ENCODE measurements around the gene LRSAM1. TPM values are rescaled to one million over a fixed set of nuclear protein-coding genes. Genes with fewer than 3 reads are reported as not detected.

Gene LRSAM1
- total RNA-seq, 2 donors from 2014 or later = 20.1 to 24.4 TPM

- ATAC-seq (no peak), DNase-seq (ENCODE audit: low spot score in 2 of 2) (no peak)
- Mint-ChIP-seq H3K27ac (peak overlapping the region in 1 of 2 donors; percentile 46), H3K36me3 (peaks cover 15 to 30% of the 10 kb centered on the region in 2 donors), H3K9me3 (peaks cover 0 to 14% of the 10 kb centered on the region in 2 donors)
Measured at GRCh38 chr9:127527560-127528268, 76.4 kb downstream of the LRSAM1 start.

GRCh38 chr9:127528422-127529251 is 77.3 kb downstream of the LRSAM1 start:
- H3K27ac Mint-ChIP-seq = peak overlapping the region in 1 of 2 donors; percentile 46
- no peak for ATAC-seq
- H3K9me3 Mint-ChIP-seq = peaks cover 0 to 11% of the 10 kb centered on the region in 2 donors
- DNase-seq (ENCODE audit: low spot score in 2 of 2) = no peak
- H3K36me3 Mint-ChIP-seq = peaks cover 15 to 23% of the 10 kb centered on the region in 2 donors

- no peak for ATAC-seq
- no peak for DNase-seq (ENCODE audit: low spot score in 2 of 2)
- Mint-ChIP-seq H3K9me3 (peaks cover 0 to 11% of the 10 kb centered on the region in 2 donors), H3K36me3 (peaks cover 14 to 19% of the 10 kb centered on the region in 2 donors), H3K27ac (no peak overlapping the region)
Measured at GRCh38 chr9:127529671-127530070, 78.4 kb downstream of the LRSAM1 start.

- peaks cover 0 to 4% of the 10 kb centered on the region in 2 donors for H3K9me3 Mint-ChIP-seq
- no peak overlapping the region for H3K27ac Mint-ChIP-seq
- H3K36me3 Mint-ChIP-seq = peaks cover 9 to 12% of the 10 kb centered on the region in 2 donors
- no peak for DNase-seq (ENCODE audit: low spot score in 2 of 2)
- no peak for ATAC-seq
Measured at GRCh38 chr9:127530206-127530941, 79.1 kb downstream of the LRSAM1 start.

GRCh38 chr9:127531676-127532075 is 80.4 kb downstream of the LRSAM1 start:
- no peak for ATAC-seq
- no peak overlapping the region for H3K27ac Mint-ChIP-seq
- no peak for DNase-seq (ENCODE audit: low spot score in 2 of 2)
- peaks cover under 1% of the 10 kb centered on the region in 2 donors for H3K36me3 Mint-ChIP-seq
- peaks cover 0 to under 1% of the 10 kb centered on the region in 2 donors for H3K9me3 Mint-ChIP-seq

- DNase-seq (ENCODE audit: low spot score in 2 of 2) = no peak
- H3K36me3 Mint-ChIP-seq = no peaks in the 10 kb centered on the region
- ATAC-seq = no peak
- H3K9me3 Mint-ChIP-seq = no peaks in the 10 kb centered on the region
- H3K27ac Mint-ChIP-seq = peak overlapping the region in 1 of 2 donors; percentile 15
Measured at GRCh38 chr9:127534250-127534906, 83.1 kb downstream of the LRSAM1 start.

- DNase-seq (ENCODE audit: low spot score in 2 of 2) = no peak
- ATAC-seq = no peak
- no peaks in the 10 kb centered on the region for H3K36me3 Mint-ChIP-seq
- peak overlapping the region in 1 of 2 donors; percentile 11 for H3K27ac Mint-ChIP-seq
- H3K9me3 Mint-ChIP-seq = no peaks in the 10 kb centered on the region
Measured at GRCh38 chr9:127534931-127535330, 83.6 kb downstream of the LRSAM1 start.

- no peak for ATAC-seq
- Mint-ChIP-seq H3K36me3 (no peaks in the 10 kb centered on the region), H3K9me3 (no peaks in the 10 kb centered on the region), H3K27ac (peak overlapping the region in 1 of 2 donors; percentile 11)
- no peak for DNase-seq (ENCODE audit: low spot score in 2 of 2)
Measured at GRCh38 chr9:127535396-127535795, 84.1 kb downstream of the LRSAM1 start.

- Mint-ChIP-seq H3K9me3 (no peaks in the 10 kb centered on the region), H3K36me3 (no peaks in the 10 kb centered on the region), H3K27ac (no peak overlapping the region)
- ATAC-seq (no peak), DNase-seq (ENCODE audit: low spot score in 2 of 2) (no peak)
Measured at GRCh38 chr9:127535834-127536233, 84.5 kb downstream of the LRSAM1 start.

- Mint-ChIP-seq H3K27ac (no peak overlapping the region), H3K9me3 (no peaks in the 10 kb centered on the region), H3K36me3 (no peaks in the 10 kb centered on the region)
- no peak for DNase-seq (ENCODE audit: low spot score in 2 of 2)
- ATAC-seq = no peak
Measured at GRCh38 chr9:127536499-127536898, 85.2 kb downstream of the LRSAM1 start.

GRCh38 chr9:127537014-127537413 is 85.7 kb downstream of the LRSAM1 start:
- DNase-seq (ENCODE audit: low spot score in 2 of 2) = no peak
- no peaks in the 10 kb centered on the region for H3K9me3 Mint-ChIP-seq
- peak overlapping the region; percentile 12 to 56 for H3K27ac Mint-ChIP-seq

GRCh38 chr9:127537792-127538191 is 86.5 kb downstream of the LRSAM1 start:
- no peak for ATAC-seq
- H3K36me3 Mint-ChIP-seq = no peaks in the 10 kb centered on the region

More at GRCh38 chr9:127537014-127537413, 85.7 kb downstream of the LRSAM1 start:
- H3K36me3 Mint-ChIP-seq = no peaks in the 10 kb centered on the region
- no peak for ATAC-seq

GRCh38 chr9:127538849-127539258 is 87.5 kb downstream of the LRSAM1 start:
- no peaks in the 10 kb centered on the region for H3K9me3 Mint-ChIP-seq
- ATAC-seq (no peak), DNase-seq (ENCODE audit: low spot score in 2 of 2) (no peak)
- no peaks in the 10 kb centered on the region for H3K36me3 Mint-ChIP-seq
- H3K27ac Mint-ChIP-seq = no peak overlapping the region

More at GRCh38 chr9:127537792-127538191, 86.5 kb downstream of the LRSAM1 start:
- no peak for DNase-seq (ENCODE audit: low spot score in 2 of 2)
- Mint-ChIP-seq H3K9me3 (no peaks in the 10 kb centered on the region), H3K27ac (no peak overlapping the region)

- ATAC-seq (no peak), DNase-seq (ENCODE audit: low spot score in 2 of 2) (no peak)
- H3K27ac Mint-ChIP-seq = no peak overlapping the region
- H3K9me3 Mint-ChIP-seq = no peaks in the 10 kb centered on the region
- H3K36me3 Mint-ChIP-seq = no peaks in the 10 kb centered on the region
Measured at GRCh38 chr9:127539259-127539981, 88.1 kb downstream of the LRSAM1 start.

- Mint-ChIP-seq H3K27ac (no peak overlapping the region), H3K9me3 (no peaks in the 10 kb centered on the region), H3K36me3 (no peaks in the 10 kb centered on the region)
- DNase-seq (ENCODE audit: low spot score in 2 of 2) = no peak
- ATAC-seq = no peak
Measured at GRCh38 chr9:127539982-127540663, 88.8 kb downstream of the LRSAM1 start.

All from activated naive CD4-positive, alpha-beta T cell treated with anti-CD3 and anti-CD28 coated beads, Interleukin-2, amount 50 U/mL, for 72 hours (primary cell).